GM12878 (cell line): ENCODE data around the gene ACAD11. TPM values are rescaled to one million over a fixed set of nuclear protein-coding genes. Genes with fewer than 3 reads are reported as not detected.

Experiments used
- ATAC-seq: fragments of 200-7000 bp; cut with Tn5 transposase; 3 replicates; pipeline ENCODE4 v1.9.1; 2020; ENCODE audit warnings: mild to moderate bottlenecking, moderate library complexity
- BruUV-seq: library from RNA; stranded (reverse); fragments of 400-500 nt; replicated peaks from 2 replicates; lab custom pipeline; 2021; lab: Mats Ljungman, UMichigan
- CTCF ChIA-PET: fragments of 300-600 bp; sonication (Branson Sonifier 250); formaldehyde crosslinking; extraction: SDS; loops from one replicate; lab custom pipeline; 2021; ENCODE audit warnings: inconsistent platforms; lab: Yijun Ruan, JAX
- POLR2A ChIA-PET: fragments of 350-600 bp; formaldehyde crosslinking; extraction: SDS; loops from one replicate; lab custom pipeline; 2021; ENCODE audit warnings: inconsistent platforms; lab: Charles Lee
- RAD21 ChIA-PET: fragments of 300-600 bp; sonication (Branson Sonifier 250); formaldehyde crosslinking; loops from one replicate; lab custom pipeline; 2023; ENCODE audit warnings: antibody characterized with exemption; ENCODE audit not compliant: unreplicated experiment; lab: Charles Lee
- SMC1A ChIA-PET: fragments of 300-600 bp; sonication (Branson Sonifier 250); formaldehyde crosslinking; loops from one replicate; lab custom pipeline; 2023; ENCODE audit not compliant: unreplicated experiment, uncharacterized antibody; lab: Charles Lee
- DNase-seq: peaks from one replicate; pipeline ENCODE4 v3.0.0-alpha.2; 2011; ENCODE audit warnings: low read depth, low spot score
- FAIRE-seq: peaks from 3 replicates; lab custom pipeline; 2011; peaks lifted over from hg19 to GRCh38; lab: Jason Lieb, UNC
- H2AFZ ChIP-seq: 2 replicates; pipeline ENCODE4 v1.6.0; 2011; ENCODE audit warnings: low read depth, low read length, control low read depth; ENCODE audit not compliant: control insufficient read depth
- H3K27ac ChIP-seq: 2 replicates; pipeline ENCODE4 v1.5.1; 2011; ENCODE audit warnings: control low read depth; ENCODE audit not compliant: control insufficient read depth, insufficient read depth
- H3K27me3 ChIP-seq, 2 experiments: replicated peaks in 1 of 2; 2 replicates each; pipeline versions ENCODE4 v1.6.0 to v1.6.1; 2011; ENCODE audit warnings: low read length in 1 of 2; ENCODE audit not compliant: control insufficient read depth in 2 of 2, insufficient read depth in 2 of 2
- H3K36me3 ChIP-seq, 2 experiments: 2 replicates each; pipeline ENCODE4 v1.5.1; 2011; ENCODE audit warnings: low read length in 1 of 2; ENCODE audit not compliant: control insufficient read depth in 2 of 2, insufficient read depth in 2 of 2
- H3K4me1 ChIP-seq: 2 replicates; pipeline ENCODE4 v1.6.1; 2011; ENCODE audit warnings: mild to moderate bottlenecking, low read length, moderate library complexity, mixed read lengths; ENCODE audit not compliant: control insufficient read depth, insufficient read depth
- H3K4me2 ChIP-seq: 2 replicates; pipeline ENCODE4 v1.6.0; 2011; ENCODE audit warnings: control low read depth; ENCODE audit not compliant: control insufficient read depth, insufficient read depth
- H3K4me3 ChIP-seq: fragments of 200-600 bp; sonication (generic); 2 replicates; pipeline ENCODE4 v1.5.1; 2016
- H3K79me2 ChIP-seq: 2 replicates; pipeline ENCODE4 v1.6.0; 2011; ENCODE audit warnings: low read length; ENCODE audit not compliant: control insufficient read depth, insufficient read depth
- H3K9ac ChIP-seq: 2 replicates; pipeline ENCODE4 v1.8.0; 2011; ENCODE audit warnings: low read length, control low read depth, mixed read lengths; ENCODE audit not compliant: control insufficient read depth, insufficient read depth
- H3K9me3 ChIP-seq: replicated peaks from 3 replicates; pipeline ENCODE4 v1.5.1; 2011; ENCODE audit warnings: mild to moderate bottlenecking, low read length; ENCODE audit not compliant: control insufficient read depth, insufficient read depth
- H4K20me1 ChIP-seq: 2 replicates; pipeline ENCODE4 v1.6.0; 2011; ENCODE audit not compliant: control insufficient read depth, insufficient read depth
- ATF2 ChIP-seq: IDR thresholded peaks from 2 replicates; pipeline ENCODE4 v1.6.1; 2012; ENCODE audit warnings: low read length, inconsistent platforms
- BCL11A ChIP-seq: IDR thresholded peaks from 2 replicates; pipeline ENCODE4 v1.6.1; 2011; ENCODE audit warnings: low read depth, low read length
- CTCF ChIP-seq, 3 experiments: IDR thresholded peaks in 2 of 3; conservative IDR thresholded peaks in 1 of 3; 2 replicates each; pipeline ENCODE4 v1.5.1; 2011; ENCODE audit warnings: low read depth in 3 of 3, low read length in 3 of 3, mild to moderate bottlenecking in 3 of 3, control low read depth in 2 of 3, moderate library complexity in 2 of 3, inconsistent platforms in 1 of 3, mixed read lengths in 1 of 3; ENCODE audit not compliant: control insufficient read depth in 2 of 3, insufficient read depth in 1 of 3; ENCODE audit errors: extremely low read depth in 1 of 3
- EGR1 ChIP-seq, 2 experiments: IDR thresholded peaks; 1 replicate in 1 of 2; 2 replicates in 1 of 2; pipeline ENCODE4 v1.6.1; 2011 to 2012; ENCODE audit warnings: low read depth in 2 of 2, low read length in 2 of 2, borderline replicate concordance in 1 of 2, mild to moderate bottlenecking in 1 of 2, moderate library complexity in 1 of 2
- EP300 ChIP-seq, 2 experiments: fragments of 150-350 bp in 1 of 2; IDR thresholded peaks; 2 replicates each; pipeline ENCODE4 v1.6.1; 2011 to 2012; ENCODE audit warnings: low read depth in 2 of 2, low read length in 2 of 2, borderline replicate concordance in 1 of 2, improper control_type of control experiment in 1 of 2, inconsistent platforms in 1 of 2; ENCODE audit not compliant: control insufficient read depth in 1 of 2
- EZH2 ChIP-seq: IDR thresholded peaks from 2 replicates; pipeline ENCODE4 v1.6.1; 2012; ENCODE audit warnings: low read depth, mild to moderate bottlenecking, control low read depth, inconsistent platforms, low read length, borderline replicate concordance; ENCODE audit not compliant: control insufficient read depth
- JUNB ChIP-seq: IDR thresholded peaks from 2 replicates; pipeline ENCODE4 v1.6.1; 2016; ENCODE audit warnings: antibody characterized with exemption, mild to moderate bottlenecking
- KDM1A ChIP-seq: fragments of 200-600 bp; sonication (generic); IDR thresholded peaks from 2 replicates; pipeline ENCODE4 v1.6.1; 2016; ENCODE audit warnings: borderline replicate concordance
- LARP7 ChIP-seq: fragments of 450-650 bp; IDR thresholded peaks from 2 replicates; pipeline ENCODE4 v1.6.1; 2017; ENCODE audit warnings: mild to moderate bottlenecking
- MXI1 ChIP-seq: fragments of 150-350 bp; IDR thresholded peaks from 2 replicates; pipeline ENCODE4 v1.6.1; 2011; ENCODE audit warnings: low read depth, mild to moderate bottlenecking, inconsistent platforms, low read length, improper control_type of control experiment
- MYB ChIP-seq: fragments of 150-350 bp; IDR thresholded peaks from 2 replicates; pipeline ENCODE4 v1.6.1; 2014; ENCODE audit warnings: mild to moderate bottlenecking, low read depth, low read length, borderline replicate concordance
- NR2F1 ChIP-seq: fragments of 450-650 bp; conservative IDR thresholded peaks from 2 replicates; pipeline ENCODE4 v1.6.1; 2017; ENCODE audit warnings: mild to moderate bottlenecking
- PAX5 ChIP-seq: IDR thresholded peaks from 2 replicates; pipeline ENCODE4 v1.6.1; 2011; ENCODE audit warnings: low read depth, low read length, borderline replicate concordance
- PKNOX1 ChIP-seq: fragments of 450-650 bp; IDR thresholded peaks from 2 replicates; pipeline ENCODE4 v1.6.1; 2016; ENCODE audit warnings: mild to moderate bottlenecking
- RB1 ChIP-seq: fragments of 450-650 bp; formaldehyde crosslinking; IDR thresholded peaks from 2 replicates; pipeline ENCODE4 v1.6.1; 2017; ENCODE audit warnings: mild to moderate bottlenecking, borderline replicate concordance
- RFX5 ChIP-seq: IDR thresholded peaks from 2 replicates; pipeline ENCODE4 v1.6.1; 2011; ENCODE audit warnings: low read depth, low read length, improper control_type of control experiment
- SMC3 ChIP-seq: IDR thresholded peaks from 2 replicates; pipeline ENCODE4 v1.6.1; 2011; ENCODE audit warnings: low read length, improper control_type of control experiment, borderline replicate concordance
- USF2 ChIP-seq: IDR thresholded peaks from 2 replicates; pipeline ENCODE4 v1.6.1; 2011; ENCODE audit warnings: low read depth, low read length, improper control_type of control experiment, borderline replicate concordance
- YBX1 ChIP-seq: fragments of 450-650 bp; IDR thresholded peaks from 2 replicates; pipeline ENCODE4 v1.6.1; 2016; ENCODE audit warnings: antibody characterized with exemption
- ZNF207 ChIP-seq: fragments of 450-650 bp; IDR thresholded peaks from 2 replicates; pipeline ENCODE4 v1.6.1; 2014; ENCODE audit warnings: antibody characterized with exemption, mild to moderate bottlenecking, borderline replicate concordance
- WGBS: methylation state at CpG from one replicate; pipeline ENCODE4 v1.1.6; 2016; ENCODE audit warnings: low lambda C conversion rate; ENCODE audit not compliant: insufficient replicate concordance, insufficient coverage; ENCODE audit errors: missing lambda C conversion rate; 5-methylcytosine and 5-hydroxymethylcytosine counted together
- in situ Hi-C: fragments of 300-500 bp; cut with MboI; formaldehyde crosslinking; loops from 9 replicates; pipeline ENCODE4 v1.14.3; 2018; ENCODE audit warnings: mixed read lengths
- intact Hi-C: fragments of 100-400 bp; cut with micrococcal nuclease; formaldehyde crosslinking; loops from one replicate; pipeline ENCODE4 v1.14.2; 2022; ENCODE audit not compliant: unreplicated experiment
- polyA plus RNA-seq, 11 experiments: library from polyadenylated mRNA; depleted of rRNA in 4 of 11; unstranded in 6 of 11; stranded (reverse) in 5 of 11; fragments of >200 nt; fragmentation: Nextera tagmentation in 4 of 11; fragmentation: Illumina TruSeq in 1 of 11; extraction: Ambion mirVana in 4 of 11; extraction: Trizol in 1 of 11; gene quantifications; 1 replicate in 1 of 11; 2 replicates in 10 of 11; pipeline versions ENCODE4 v1.2.1 to v1.2.3, GENCODE V29; 2011 to 2016; ENCODE audit warnings: inconsistent platforms in 2 of 11, missing spikeins in 2 of 11, low read depth in 1 of 11
- total RNA-seq, 4 experiments: library from RNA; depleted of rRNA in 3 of 4; stranded (reverse); fragments of >200 nt in 3 of 4; fragmentation: Illumina TruSeq in 1 of 4; extraction: Trizol in 1 of 4; gene quantifications; 2 replicates each; pipeline versions ENCODE4 v1.2.1 to v1.2.3, GENCODE V29; 2013 to 2021

ACAD11 gene
- total and polyA plus RNA-seq, 10 of the 15 experiments (the other 5 are each of a cell fraction or from before 2014, with no cell fraction given) = 2.4 to 15.9 (median 10.4) TPM

GRCh38 chr3:132587401-132587800 is 72.2 kb downstream of the ACAD11 start (continued):
- TF ChIP-seq MXI1 (no peak), YBX1 (no peak), ATF2 (no peak)

GRCh38 chr3:132573797-132574211 is 85.8 kb downstream of the ACAD11 start:
- RAD21 ChIA-PET = no interaction called here
- FAIRE-seq = no peak
- in situ Hi-C loops (no loop called here), intact Hi-C loops (no loop called here)
- no peak for ATAC-seq
- H3K9ac ChIP-seq = no peak overlapping the region
- H3K4me3 ChIP-seq = no peak overlapping the region
- no peaks in the 10 kb centered on the region for H3K79me2 ChIP-seq
- H4K20me1 ChIP-seq = no peaks in the 10 kb centered on the region
- no peaks in the 10 kb centered on the region for H3K9me3 ChIP-seq
- H3K27me3 ChIP-seq = no peaks in the 10 kb centered on the region
- POLR2A ChIA-PET = no interaction called here
- H3K4me2 ChIP-seq = no peak overlapping the region
- no TSS peak for BruUV-seq
- no peaks in the 10 kb centered on the region for H3K4me1 ChIP-seq
- SMC1A ChIA-PET = no interaction called here
- no peak overlapping the region for H2AFZ ChIP-seq
- CTCF ChIA-PET = no interaction called here
- DNase-seq = no peak
- no peak overlapping the region for H3K27ac ChIP-seq
- H3K36me3 ChIP-seq = no peaks in the 10 kb centered on the region; a peak in 2 of 4 replicates
- 97% methylated on average over 5 of the region's 5 CpGs for WGBS
- TF ChIP-seq EZH2 (no peak), MYB (no peak), CTCF (IDR thresholded peaks at IDR 0.05 in 2 of 3, conservative IDR thresholded peaks at IDR 0.05 in 1 of 3; ENCODE audit: control insufficient read depth in 2 of 3, extremely low read depth in 1 of 3, insufficient read depth in 1 of 3, low read depth in 3 of 3, low read length in 3 of 3) (no peak), PAX5 (no peak), EP300 (IDR thresholded peaks at IDR 0.05; ENCODE audit: borderline replicate concordance in 1 of 2, control insufficient read depth in 1 of 2, low read depth in 2 of 2, low read length in 2 of 2) (no peak), RB1 (no peak), JUNB (no peak), YBX1 (no peak), SMC3 (no peak), BCL11A (no peak), ZNF207 (no peak), LARP7 (no peak), NR2F1 (no peak), PKNOX1 (no peak), RFX5 (no peak), USF2 (no peak), KDM1A (no peak), EGR1 (IDR thresholded peaks at IDR 0.05; ENCODE audit: borderline replicate concordance in 1 of 2, low read depth in 2 of 2, low read length in 2 of 2) (no peak)
